Thoracic aorta (tissue), 2 donors: ENCODE results near the gene RNF25. TPM values are rescaled to one million over a fixed set of nuclear protein-coding genes. Genes with fewer than 3 reads are reported as not detected.

Experiments
- ATAC-seq: fragments of 150-250 bp; one replicate; pipeline ENCODE4 v1.8.0; 2017; ENCODE audit warnings: low read depth; ENCODE audit not compliant: insufficient number of reproducible peaks, low FRiP score
- DNase-seq: peaks from one replicate; pipeline ENCODE4 v3.0.0-alpha.2; 2020; ENCODE audit warnings: low spot score
- H3K27ac ChIP-seq, 2 donors: fragments of 200-600 bp; sonication (generic); 1 replicate in 1 of 2; 2 replicates in 1 of 2; pipeline ENCODE4 v1.5.1; 2016; ENCODE audit warnings: mild to moderate bottlenecking in 2 of 2, moderate library complexity in 2 of 2
- H3K27me3 ChIP-seq: fragments of 200-600 bp; sonication (generic); replicated peaks from 2 replicates; pipeline ENCODE4 v1.6.0; 2016; ENCODE audit warnings: mild to moderate bottlenecking; ENCODE audit not compliant: insufficient read depth
- H3K36me3 ChIP-seq: fragments of 200-600 bp; sonication (generic); one replicate; pipeline ENCODE4 v1.5.1; 2016
- H3K4me1 ChIP-seq, 2 donors: fragments of 200-600 bp; sonication (generic); 1 replicate in 1 of 2; 2 replicates in 1 of 2; pipeline versions ENCODE4 v1.5.1 to v1.6.0; 2016; ENCODE audit warnings: low read depth in 2 of 2, mild to moderate bottlenecking in 1 of 2; ENCODE audit not compliant: control insufficient read depth in 1 of 2
- H3K4me3 ChIP-seq: fragments of 200-600 bp; sonication (generic); 2 replicates; pipeline ENCODE4 v1.5.1; 2016; ENCODE audit warnings: mild to moderate bottlenecking
- H3K9me3 ChIP-seq: fragments of 200-600 bp; sonication (generic); 2 replicates; pipeline ENCODE4 v1.5.1; 2016
- total RNA-seq, 2 donors: library from RNA; depleted of rRNA; stranded (reverse); fragments of >200 nt; gene quantifications; one replicate each; pipeline versions ENCODE4 v1.1.0 to v1.2.3, GENCODE V29; 2016
- TF ChIP-seq, protein P1 (sequence below): fragments of 200-600 bp; sonication (generic); IDR thresholded peaks from one replicate; pipeline ENCODE4 v1.5.1; 2019; ENCODE audit warnings: antibody characterized with exemption

RNF25 gene
- total RNA-seq, 2 donors from 2014 or later = 19.0 to 30.3 TPM

DNA sequence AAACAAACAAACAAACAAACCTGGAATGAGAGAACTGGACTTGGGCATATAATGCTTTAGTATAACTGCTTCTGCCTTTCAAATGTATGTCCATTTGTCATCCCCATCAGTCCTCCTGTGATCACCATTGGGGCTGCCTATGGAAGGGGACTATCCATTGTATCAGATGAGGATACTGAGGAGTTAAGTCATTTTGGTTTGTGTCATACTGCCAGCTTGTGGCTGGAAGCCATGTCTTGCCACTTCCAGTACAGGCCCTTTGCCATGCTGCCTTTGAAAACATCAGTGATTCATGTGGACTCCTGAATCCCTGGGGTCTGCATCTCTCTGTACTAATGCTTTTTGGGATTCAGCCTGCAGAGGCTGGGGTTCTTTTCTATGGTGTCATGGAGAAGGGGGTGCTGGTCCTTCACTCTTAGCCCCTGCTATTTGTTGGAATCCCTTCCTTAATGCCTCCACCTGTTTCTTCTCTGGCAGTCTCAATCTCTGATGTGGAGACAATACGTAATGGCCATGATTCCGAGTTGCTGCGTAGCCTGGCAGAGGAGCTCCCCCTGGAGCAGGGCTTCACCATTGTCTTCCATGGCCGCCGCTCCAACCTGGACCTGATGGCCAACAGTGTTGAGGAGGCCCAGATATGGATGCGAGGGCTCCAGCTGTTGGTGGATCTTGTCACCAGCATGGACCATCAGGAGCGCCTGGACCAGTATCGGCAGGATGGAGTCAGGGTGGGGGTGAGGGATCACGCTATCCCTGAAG lies 53.5 kb downstream of the RNF25 start:
- no peak overlapping the region for H3K4me3 ChIP-seq
- no peaks in the 10 kb centered on the region for H3K27me3 ChIP-seq
- H3K27ac ChIP-seq = no peak overlapping the region
- no peaks in the 10 kb centered on the region for H3K4me1 ChIP-seq
- H3K36me3 ChIP-seq = no peaks in the 10 kb centered on the region
- no peak for ATAC-seq
- TF ChIP-seq, protein P1, sequence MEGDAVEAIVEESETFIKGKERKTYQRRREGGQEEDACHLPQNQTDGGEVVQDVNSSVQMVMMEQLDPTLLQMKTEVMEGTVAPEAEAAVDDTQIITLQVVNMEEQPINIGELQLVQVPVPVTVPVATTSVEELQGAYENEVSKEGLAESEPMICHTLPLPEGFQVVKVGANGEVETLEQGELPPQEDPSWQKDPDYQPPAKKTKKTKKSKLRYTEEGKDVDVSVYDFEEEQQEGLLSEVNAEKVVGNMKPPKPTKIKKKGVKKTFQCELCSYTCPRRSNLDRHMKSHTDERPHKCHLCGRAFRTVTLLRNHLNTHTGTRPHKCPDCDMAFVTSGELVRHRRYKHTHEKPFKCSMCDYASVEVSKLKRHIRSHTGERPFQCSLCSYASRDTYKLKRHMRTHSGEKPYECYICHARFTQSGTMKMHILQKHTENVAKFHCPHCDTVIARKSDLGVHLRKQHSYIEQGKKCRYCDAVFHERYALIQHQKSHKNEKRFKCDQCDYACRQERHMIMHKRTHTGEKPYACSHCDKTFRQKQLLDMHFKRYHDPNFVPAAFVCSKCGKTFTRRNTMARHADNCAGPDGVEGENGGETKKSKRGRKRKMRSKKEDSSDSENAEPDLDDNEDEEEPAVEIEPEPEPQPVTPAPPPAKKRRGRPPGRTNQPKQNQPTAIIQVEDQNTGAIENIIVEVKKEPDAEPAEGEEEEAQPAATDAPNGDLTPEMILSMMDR = no peak
- DNase-seq = no peak
- no peaks in the 10 kb centered on the region for H3K9me3 ChIP-seq

DNA sequence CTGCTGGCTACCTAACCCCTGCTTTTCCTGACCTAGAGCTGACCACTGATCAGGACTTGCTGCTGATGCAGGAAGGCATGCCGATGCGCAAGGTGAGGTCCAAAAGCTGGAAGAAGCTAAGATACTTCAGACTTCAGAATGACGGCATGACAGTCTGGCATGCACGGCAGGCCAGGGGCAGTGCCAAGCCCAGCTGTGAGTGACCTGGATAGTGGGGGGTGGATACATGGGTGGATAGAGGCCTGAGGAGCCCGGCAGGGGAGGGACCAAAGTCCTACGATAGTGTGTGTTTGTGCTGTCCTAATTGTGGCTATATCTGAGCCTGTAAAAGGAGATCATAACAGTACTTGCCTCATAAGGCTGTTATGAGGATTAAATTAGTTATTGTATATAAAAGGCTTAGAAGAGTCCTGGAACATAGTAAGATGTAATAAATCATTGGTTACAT lies 55.9 kb downstream of the RNF25 start:
- TF ChIP-seq, protein P1 = no peak
- H3K27ac ChIP-seq = no peak overlapping the region
- H3K9me3 ChIP-seq = no peaks in the 10 kb centered on the region
- no peak overlapping the region for H3K4me3 ChIP-seq
- H3K4me1 ChIP-seq = no peaks in the 10 kb centered on the region
- no peaks in the 10 kb centered on the region for H3K36me3 ChIP-seq
- ATAC-seq (no peak), DNase-seq (no peak)
- H3K27me3 ChIP-seq = no peaks in the 10 kb centered on the region

Other genes starting within 250 kb of the RNF25 start
- gene USP37, start 103.7 kb downstream of the RNF25 start, total RNA-seq = 10 to 100 TPM; 10.2 to 18.6 TPM
- 10 to 100 TPM; 33.7 to 59.5 TPM for gene CNOT9, start 103.2 kb downstream of the RNF25 start, total RNA-seq
- gene PLCD4, start 64.1 kb downstream of the RNF25 start, total RNA-seq = 1 to 10 TPM; 1.6 to 8.3 TPM
- gene ZNF142, start 12.4 kb downstream of the RNF25 start, total RNA-seq = 10 to 100 TPM; 27.9 to 47.9 TPM
- 10 to 100 TPM; 30.2 to 40.1 TPM for gene BCS1L, start 12.3 kb downstream of the RNF25 start, total RNA-seq
- gene STK36, start 84 bp upstream of the RNF25 start, total RNA-seq = 10 to 100 TPM; 26.0 to 55.4 TPM
- gene TTLL4, start 38.8 kb upstream of the RNF25 start, total RNA-seq = 10 to 100 TPM; 10.8 to 24.1 TPM
- 10 to 100 TPM; 31.6 to 37.8 TPM for gene CYP27A1, start 110.1 kb upstream of the RNF25 start, total RNA-seq
- gene PRKAG3, start 159.8 kb upstream of the RNF25 start, total RNA-seq = under 1 TPM in 1 of 2 donors, not detected in 1; 0.28 TPM
- gene WNT6, start 187.8 kb upstream of the RNF25 start, total RNA-seq = 1 to 10 TPM in 1 of 2 donors, under 1 TPM in 1; 0.27 to 2.5 TPM
- 1 to 10 TPM in 1 of 2 donors, not detected in 1; 1.6 TPM for gene WNT10A, start 208.8 kb upstream of the RNF25 start, total RNA-seq